Measurements from ENCODE around the gene C11orf71.
A peak's percentile ranks its signal among the peaks of the same experiment; 100 is the strongest.

C11orf71 gene

DNA sequence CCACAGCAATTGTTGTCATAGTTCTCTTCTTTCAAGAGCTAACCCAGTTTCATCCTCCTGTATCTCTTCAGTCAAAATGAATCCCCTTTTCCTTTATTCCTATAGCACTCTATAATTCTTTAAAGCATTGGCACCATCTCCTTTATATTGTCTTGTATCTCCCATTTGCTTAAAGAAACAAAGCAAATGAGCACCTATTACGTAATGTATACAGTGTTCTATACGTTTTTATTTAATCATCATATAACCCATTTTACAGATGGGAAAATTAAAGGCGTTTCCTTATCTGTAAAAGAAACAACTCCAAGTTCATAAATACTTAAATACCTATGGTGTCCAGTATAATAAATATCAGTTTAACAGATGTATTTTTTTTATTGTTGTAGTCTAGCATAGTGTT is 32.6 kb upstream of the C11orf71 start:
- DNase-seq (ENCODE audit: low read depth in 2 of 2), result no peak
- TF ChIP-seq CTCF (IDR thresholded peaks at IDR 0.05; ENCODE audit: low read depth, low read length), result no peak
- H3K4me3 ChIP-seq (replicated peaks in 1 of 2; ENCODE audit: low read depth in 2 of 2, low read length in 2 of 2), result no peak overlapping the region

- TF ChIP-seq CTCF (IDR thresholded peaks at IDR 0.05; ENCODE audit: low read depth, low read length), result no peak
- no peak overlapping the region for H3K4me3 ChIP-seq (replicated peaks in 1 of 2; ENCODE audit: low read depth in 2 of 2, low read length in 2 of 2)
- no peak for DNase-seq (ENCODE audit: low read depth in 2 of 2)
Measured at GRCh38 chr11:114430290-114430689, 30.0 kb upstream of the C11orf71 start.

DNA sequence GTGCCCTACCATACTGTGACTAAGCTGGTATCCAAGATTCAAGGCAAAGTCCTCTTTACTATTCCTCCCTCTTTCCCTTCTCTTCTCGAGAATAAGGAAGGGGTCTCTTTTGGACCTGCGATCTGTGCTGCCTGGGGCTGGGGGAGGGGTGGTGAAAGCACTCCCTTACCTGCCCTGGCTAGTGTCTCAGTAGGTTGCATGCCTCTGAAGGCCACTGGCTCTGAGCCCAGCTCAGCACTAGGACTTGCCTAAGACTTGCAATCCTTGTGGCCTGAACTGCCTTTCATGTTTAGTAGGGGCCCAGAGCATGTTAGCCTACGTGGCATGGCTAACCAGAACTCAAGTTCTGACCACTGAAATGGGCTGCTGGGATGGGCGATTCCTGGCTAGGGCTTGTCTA is 26.0 kb upstream of the C11orf71 start:
- TF ChIP-seq CTCF (IDR thresholded peaks at IDR 0.05; ENCODE audit: low read depth, low read length), result no peak
- DNase-seq (ENCODE audit: low read depth in 2 of 2), result no peak
- no peak overlapping the region for H3K4me3 ChIP-seq (replicated peaks in 1 of 2; ENCODE audit: low read depth in 2 of 2, low read length in 2 of 2)

DNA sequence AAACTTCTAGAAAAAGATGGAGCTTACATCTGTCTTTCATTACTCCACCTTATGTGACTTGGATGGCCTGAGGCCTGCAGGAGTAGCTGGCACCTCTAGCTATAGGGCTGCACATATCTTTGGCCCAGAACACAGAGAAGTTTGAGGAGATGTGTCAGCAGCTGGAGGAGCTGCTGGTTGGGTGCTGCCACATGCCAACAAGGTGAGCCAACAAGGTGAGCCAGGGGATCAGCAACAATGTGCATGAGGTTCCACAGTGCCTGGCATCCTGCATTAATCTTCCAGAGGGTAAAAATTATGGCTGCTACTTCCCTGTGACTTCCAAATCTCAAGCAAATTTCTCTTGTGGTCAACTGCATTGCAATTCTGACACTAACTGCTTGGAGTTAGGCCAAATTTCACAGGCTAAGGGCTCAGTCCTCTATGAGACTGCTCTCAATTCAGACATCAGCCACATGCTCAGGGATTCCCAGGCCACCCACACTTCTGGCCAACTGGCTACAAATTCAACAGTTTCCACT is 16.2 kb upstream of the C11orf71 start:
- DNase-seq (ENCODE audit: low read depth in 2 of 2), result peak in 1 of 2 donors; percentile 68
- H3K4me3 ChIP-seq (replicated peaks in 1 of 2; ENCODE audit: low read depth in 2 of 2, low read length in 2 of 2), result no peak overlapping the region
- TF ChIP-seq CTCF (IDR thresholded peaks at IDR 0.05; ENCODE audit: low read depth, low read length), result no peak

DNA sequence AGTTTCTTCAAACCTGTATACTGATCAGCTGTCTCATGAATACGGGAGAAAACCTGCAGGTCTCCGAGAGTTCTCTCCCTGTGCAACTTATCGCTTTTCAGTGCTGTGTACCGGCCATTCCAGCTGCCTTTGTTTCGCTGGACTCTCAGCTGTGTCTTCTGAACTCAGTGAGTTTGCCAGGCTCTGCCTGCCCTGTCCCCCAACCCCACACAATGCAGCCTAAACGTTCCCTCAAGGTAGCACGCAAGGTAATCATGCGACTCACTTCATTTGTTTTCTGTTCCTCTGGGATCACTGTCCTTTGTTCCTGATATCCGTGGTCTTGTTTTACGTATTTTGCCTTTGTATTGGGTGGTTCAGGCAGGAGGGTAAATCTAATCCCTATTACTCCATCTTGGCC is 13.6 kb upstream of the C11orf71 start:
- no peak for TF ChIP-seq CTCF (IDR thresholded peaks at IDR 0.05; ENCODE audit: low read depth, low read length)
- DNase-seq (ENCODE audit: low read depth in 2 of 2), result no peak

GRCh38 chr11:114412946-114413345 is 12.6 kb upstream of the C11orf71 start:
- DNase-seq (ENCODE audit: low read depth in 2 of 2), result no peak
- TF ChIP-seq CTCF (IDR thresholded peaks at IDR 0.05; ENCODE audit: low read depth, low read length), result no peak
- no peak overlapping the region for H3K4me3 ChIP-seq (replicated peaks in 1 of 2; ENCODE audit: low read depth in 2 of 2, low read length in 2 of 2)

More for the DNA sequence above, 13.6 kb upstream of the C11orf71 start:
- H3K4me3 ChIP-seq (replicated peaks in 1 of 2; ENCODE audit: low read depth in 2 of 2, low read length in 2 of 2), result no peak overlapping the region

GRCh38 chr11:114401311-114401710 is 1.0 kb upstream of the C11orf71 start:
- peak in 1 of 2 donors; percentile 32 for DNase-seq (ENCODE audit: low read depth in 2 of 2)
- H3K4me3 ChIP-seq (replicated peaks in 1 of 2; ENCODE audit: low read depth in 2 of 2, low read length in 2 of 2), result peak overlapping the region; percentile 60 to 76
- no peak for TF ChIP-seq CTCF (IDR thresholded peaks at IDR 0.05; ENCODE audit: low read depth, low read length)

Data from cardiac fibroblast (primary cell).